Measurements from ENCODE around the gene METTL4.

DNA sequence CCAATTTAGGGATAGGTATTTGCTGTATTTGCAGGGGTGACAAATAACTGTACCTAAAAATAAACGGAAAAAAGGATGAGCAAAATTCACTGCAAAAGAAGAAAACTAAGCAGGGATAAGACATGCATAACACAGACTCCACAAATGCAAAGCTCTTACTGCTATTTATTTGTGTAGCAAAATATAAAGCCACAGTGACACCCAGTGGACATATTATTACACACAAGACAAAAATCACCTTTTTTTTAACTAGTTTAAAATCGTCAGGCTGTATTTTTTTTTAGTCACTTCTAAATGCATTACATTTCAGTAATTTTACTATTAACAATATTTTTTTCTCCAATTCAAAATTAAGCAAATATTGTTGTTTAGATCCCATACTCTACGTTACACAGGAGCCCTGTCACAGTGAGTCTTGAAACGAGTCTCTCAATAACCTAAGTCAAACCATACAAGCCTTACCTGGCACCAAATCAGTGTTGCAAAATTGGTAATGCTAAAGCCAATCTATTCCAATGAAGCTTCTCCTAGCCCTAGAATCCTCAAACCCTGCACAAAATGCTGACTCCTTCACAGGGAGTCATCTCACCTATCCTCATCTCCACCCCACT is 23.7 kb downstream of the METTL4 start:
- TF ChIP-seq YY1 (tag by site-specific recombination; IDR thresholded peaks at IDR 0.05) (no peak), ZNF561 (tag by site-specific recombination; IDR thresholded peaks at IDR 0.05; ENCODE audit: borderline replicate concordance) (no peak), ATF2 (tag by site-specific recombination; IDR thresholded peaks at IDR 0.05; ENCODE audit: low read depth) (no peak), ZNF274 (IDR thresholded peaks at IDR 0.05; ENCODE audit: low read length) (no peak), ZNF274 (tag by site-specific recombination; IDR thresholded peaks at IDR 0.05; ENCODE audit: borderline replicate concordance) (no peak), IKZF3 (tag by site-specific recombination; IDR thresholded peaks at IDR 0.05) (no peak), PBX3 (CRISPR knock-in tag; IDR thresholded peaks at IDR 0.05) (no peak)
- TF ChIP-seq, protein P1, sequence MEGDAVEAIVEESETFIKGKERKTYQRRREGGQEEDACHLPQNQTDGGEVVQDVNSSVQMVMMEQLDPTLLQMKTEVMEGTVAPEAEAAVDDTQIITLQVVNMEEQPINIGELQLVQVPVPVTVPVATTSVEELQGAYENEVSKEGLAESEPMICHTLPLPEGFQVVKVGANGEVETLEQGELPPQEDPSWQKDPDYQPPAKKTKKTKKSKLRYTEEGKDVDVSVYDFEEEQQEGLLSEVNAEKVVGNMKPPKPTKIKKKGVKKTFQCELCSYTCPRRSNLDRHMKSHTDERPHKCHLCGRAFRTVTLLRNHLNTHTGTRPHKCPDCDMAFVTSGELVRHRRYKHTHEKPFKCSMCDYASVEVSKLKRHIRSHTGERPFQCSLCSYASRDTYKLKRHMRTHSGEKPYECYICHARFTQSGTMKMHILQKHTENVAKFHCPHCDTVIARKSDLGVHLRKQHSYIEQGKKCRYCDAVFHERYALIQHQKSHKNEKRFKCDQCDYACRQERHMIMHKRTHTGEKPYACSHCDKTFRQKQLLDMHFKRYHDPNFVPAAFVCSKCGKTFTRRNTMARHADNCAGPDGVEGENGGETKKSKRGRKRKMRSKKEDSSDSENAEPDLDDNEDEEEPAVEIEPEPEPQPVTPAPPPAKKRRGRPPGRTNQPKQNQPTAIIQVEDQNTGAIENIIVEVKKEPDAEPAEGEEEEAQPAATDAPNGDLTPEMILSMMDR (tag by site-specific recombination; IDR thresholded peaks at IDR 0.05): no peak

Measured in HEK293 (cell line).